Thyroid gland (tissue), 4 donors: ENCODE results near the gene ADAM11.

Experiments used
- CTCF ChIP-seq, 6 experiments: fragments of 200-600 bp in 3 of 6; fragments of 450-650 bp in 3 of 6; sonication (generic) in 3 of 6; IDR thresholded peaks; one replicate each; pipeline ENCODE4 v1.5.1; 2016 to 2019; ENCODE audit warnings: antibody characterized with exemption in 6 of 6, mild to moderate bottlenecking in 2 of 6, inconsistent platforms in 1 of 6, moderate library complexity in 1 of 6
- POLR2A ChIP-seq, 2 donors: fragments of 450-650 bp; IDR thresholded peaks; one replicate each; pipeline ENCODE4 v1.6.1; 2017; ENCODE audit warnings: antibody characterized with exemption in 2 of 2, mild to moderate bottlenecking in 2 of 2, moderate library complexity in 1 of 2

GRCh38 chr17:44749076-44749979 lies 9.5 kb upstream of the ADAM11 start:
- TF ChIP-seq CTCF (IDR thresholded peaks at IDR 0.05) (no peak), POLR2A (IDR thresholded peaks at IDR 0.05) (no peak)
